ENCODE results near the gene HSD3B2. TPM values are rescaled to one million over a fixed set of nuclear protein-coding genes. Genes with fewer than 3 reads are reported as not detected.

The HSD3B2 gene
- total RNA-seq, result not detected in 2 replicates
- long read RNA-seq, result 0 reads

DNA sequence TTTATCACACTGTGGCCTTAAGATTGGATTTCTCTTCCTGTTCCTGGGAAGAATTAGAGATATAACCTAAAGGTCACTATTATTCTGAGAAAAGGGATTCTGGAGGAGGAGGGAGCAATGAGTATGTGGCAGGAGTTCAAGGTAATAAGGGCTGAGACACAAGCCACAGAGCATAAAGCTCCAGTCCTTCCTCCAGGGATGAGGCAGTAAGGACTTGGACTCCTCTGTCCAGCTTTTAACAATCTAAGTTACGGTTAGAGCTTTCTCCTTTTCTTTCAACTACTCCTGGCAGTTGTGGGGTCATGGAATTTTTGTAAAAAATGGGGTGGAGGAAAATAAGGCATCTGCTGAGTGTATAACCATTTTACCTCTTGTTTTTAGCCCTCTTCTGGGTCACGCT, at the start of gene HSD3B2:
TSS of gene HSD3B2 (plus strand) at position 201 of the 400 bp plus-strand sequence. CDS start 270 bp downstream, outside the sequence.
- Mint-ChIP-seq H3K9me3 (ENCODE audit: low read depth) (no peaks in the 10 kb centered on the region), H3K27ac (no peak within 1 kb of the TSS), H3K36me3 (ENCODE audit: insufficient read depth) (no peaks in the 10 kb centered on the region), H3K4me1 (ENCODE audit: low read depth) (no peaks in the 10 kb centered on the region), H3K27me3 (peaks cover 21% of the 10 kb centered on the region), H3K4me3 (ENCODE audit: low read depth) (no peak within 1 kb of the TSS)
- no peak for DNase-seq (ENCODE audit: low spot score, unreplicated experiment)
- no peak for TF ChIP-seq CTCF (IDR thresholded peaks at IDR 0.05; ENCODE audit: unreplicated experiment)

DNA sequence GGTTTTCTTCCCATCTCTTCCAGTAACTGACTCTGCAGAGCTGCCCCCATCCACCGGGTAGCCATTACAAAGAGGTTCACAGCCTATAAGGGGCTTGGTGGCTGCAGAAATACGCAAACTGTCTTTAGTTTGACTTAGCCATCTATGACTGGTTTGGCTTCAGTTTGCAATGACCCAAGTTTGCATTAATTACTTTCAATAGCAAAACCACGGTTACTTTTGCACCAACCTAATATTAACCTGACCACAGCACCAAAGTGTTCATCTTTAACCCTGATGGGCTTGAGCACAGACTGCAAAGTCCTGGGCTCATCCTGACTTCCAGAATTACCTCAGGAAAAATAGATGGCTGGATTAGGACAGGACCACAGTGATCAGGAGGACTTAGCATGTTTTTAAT, 48.5 kb upstream of the HSD3B2 start:
- H3K4me3 Mint-ChIP-seq (ENCODE audit: low read depth), result no peak overlapping the region
- H3K4me1 Mint-ChIP-seq (ENCODE audit: low read depth), result peaks cover 3% of the 10 kb centered on the region
- H3K9me3 Mint-ChIP-seq (ENCODE audit: low read depth), result no peaks in the 10 kb centered on the region
- no peak overlapping the region for H3K27ac Mint-ChIP-seq
- no peak for TF ChIP-seq CTCF (IDR thresholded peaks at IDR 0.05; ENCODE audit: unreplicated experiment)
- H3K36me3 Mint-ChIP-seq (ENCODE audit: insufficient read depth), result no peaks in the 10 kb centered on the region
- peaks cover 22% of the 10 kb centered on the region for H3K27me3 Mint-ChIP-seq
- DNase-seq (ENCODE audit: low spot score, unreplicated experiment), result no peak

DNA sequence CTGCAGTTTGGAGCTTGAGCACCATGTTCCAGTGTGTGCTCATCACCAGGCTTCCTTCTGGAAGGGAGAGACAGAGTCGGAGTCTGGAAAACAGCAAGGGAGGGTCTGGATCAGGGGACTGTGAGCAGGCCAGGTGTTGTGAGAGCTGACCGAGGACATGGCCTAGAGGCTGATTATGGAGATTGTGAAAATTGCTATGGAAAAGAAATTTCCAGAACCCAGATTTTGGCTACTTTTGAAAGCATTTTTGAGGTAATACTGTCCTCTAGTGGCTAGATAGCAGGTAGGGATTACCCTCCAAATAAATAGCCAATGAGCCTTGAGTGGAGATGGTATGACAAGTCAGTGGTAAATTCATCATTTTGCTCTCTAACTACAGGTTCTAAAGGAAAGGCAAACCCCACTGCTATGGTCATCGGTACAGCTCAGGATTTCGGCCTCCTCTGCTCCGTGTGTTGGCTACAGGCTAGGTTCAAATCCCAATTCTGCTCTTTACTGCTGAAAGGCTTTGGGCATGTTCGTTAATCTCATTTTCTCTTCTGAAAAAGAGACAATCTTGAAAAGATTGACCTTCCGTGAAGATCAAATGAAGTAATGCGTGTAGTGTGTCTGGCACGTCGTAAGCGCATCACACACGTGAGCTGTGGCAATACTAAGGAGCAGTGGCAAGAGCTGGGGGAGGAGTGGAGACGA, 47.4 kb upstream of the HSD3B2 start:
- DNase-seq (ENCODE audit: low spot score, unreplicated experiment), result no peak
- peaks cover 2% of the 10 kb centered on the region for H3K4me1 Mint-ChIP-seq (ENCODE audit: low read depth)
- H3K4me3 Mint-ChIP-seq (ENCODE audit: low read depth), result no peak overlapping the region
- peaks cover 22% of the 10 kb centered on the region for H3K27me3 Mint-ChIP-seq
- H3K27ac Mint-ChIP-seq, result no peak overlapping the region
- H3K9me3 Mint-ChIP-seq (ENCODE audit: low read depth), result no peaks in the 10 kb centered on the region
- no peaks in the 10 kb centered on the region for H3K36me3 Mint-ChIP-seq (ENCODE audit: insufficient read depth)
- TF ChIP-seq CTCF (IDR thresholded peaks at IDR 0.05; ENCODE audit: unreplicated experiment), result peak; percentile 94

DNA sequence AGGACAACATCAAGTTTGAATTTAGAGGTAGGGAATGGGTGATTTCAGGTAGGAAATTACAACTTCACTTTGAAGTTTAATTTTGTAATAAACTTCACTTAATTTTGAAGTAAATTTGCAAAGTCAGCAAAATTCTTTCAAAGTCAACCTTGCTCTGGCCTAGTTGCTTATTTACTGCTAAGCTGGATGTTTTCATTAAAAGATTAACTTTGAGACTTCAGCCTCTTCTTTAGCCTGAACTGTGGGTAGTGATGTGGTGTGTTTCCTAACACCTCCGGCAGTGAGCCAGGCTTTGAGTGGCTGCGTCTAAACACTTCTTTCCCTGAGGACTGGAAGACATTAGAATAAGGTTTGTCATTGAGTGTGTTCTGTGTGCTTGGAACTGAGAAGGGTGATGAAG, 46.4 kb upstream of the HSD3B2 start, which contains the start of gene HAO2:
TSS of gene HAO2 (plus strand) at position 232 of the 400 bp plus-strand sequence. CDS start 12,301 bp downstream, outside the sequence.
- no peaks in the 10 kb centered on the region for H3K9me3 Mint-ChIP-seq (ENCODE audit: low read depth)
- TF ChIP-seq CTCF (IDR thresholded peaks at IDR 0.05; ENCODE audit: unreplicated experiment), result no peak
- no peak within 1 kb of the TSS for H3K27ac Mint-ChIP-seq
- no peak for DNase-seq (ENCODE audit: low spot score, unreplicated experiment)
- H3K36me3 Mint-ChIP-seq (ENCODE audit: insufficient read depth), result no peaks in the 10 kb centered on the region
- peaks cover 19% of the 10 kb centered on the region for H3K27me3 Mint-ChIP-seq
- H3K4me1 Mint-ChIP-seq (ENCODE audit: low read depth), result no peaks in the 10 kb centered on the region
- H3K4me3 Mint-ChIP-seq (ENCODE audit: low read depth), result no peak within 1 kb of the TSS

GRCh38 chr1:119370748-119371147, 44.2 kb upstream of the HSD3B2 start:
- H3K36me3 Mint-ChIP-seq (ENCODE audit: insufficient read depth), result no peaks in the 10 kb centered on the region
- TF ChIP-seq CTCF (IDR thresholded peaks at IDR 0.05; ENCODE audit: unreplicated experiment), result no peak
- H3K27me3 Mint-ChIP-seq, result peaks cover 20% of the 10 kb centered on the region
- H3K4me1 Mint-ChIP-seq (ENCODE audit: low read depth), result no peaks in the 10 kb centered on the region
- no peak overlapping the region for H3K4me3 Mint-ChIP-seq (ENCODE audit: low read depth)
- no peaks in the 10 kb centered on the region for H3K9me3 Mint-ChIP-seq (ENCODE audit: low read depth)
- no peak overlapping the region for H3K27ac Mint-ChIP-seq
- DNase-seq (ENCODE audit: low spot score, unreplicated experiment), result no peak

Data from progenitor cell of endocrine pancreas (in vitro differentiated cells).